Right lobe of liver (tissue), 6 donors: ENCODE results near the gene CCNG2. TPM values are rescaled to one million over a fixed set of nuclear protein-coding genes. Genes with fewer than 3 reads are reported as not detected.

Experiments used
- ATAC-seq, 4 donors: fragments of 200-7000 bp; cut with Tn5 transposase; one replicate each; pipeline ENCODE4 v1.9.1; 2020; ENCODE audit warnings: mild to moderate bottlenecking in 4 of 4, moderate library complexity in 4 of 4
- DNase-seq, 3 donors: peaks; one replicate each; pipeline ENCODE4 v3.0.0-alpha.2; 2020
- H3K27ac ChIP-seq, 3 donors: fragments of 200-600 bp; one replicate each; pipeline ENCODE4 v1.8.0; 2022
- H3K27me3 ChIP-seq, 2 donors: fragments of 200-600 bp; one replicate each; pipeline ENCODE4 v1.8.0; 2022
- H3K36me3 ChIP-seq, 4 donors: fragments of 200-600 bp; sonication (generic) in 1 of 4; one replicate each; pipeline versions ENCODE4 v1.5.1 to v1.8.0; 2017 to 2022; ENCODE audit warnings: control low read depth in 1 of 4
- H3K4me1 ChIP-seq, 4 donors: fragments of 200-600 bp; sonication (generic) in 1 of 4; one replicate each; pipeline versions ENCODE4 v1.5.1 to v1.8.0; 2017 to 2022; ENCODE audit warnings: control low read depth in 1 of 4
- H3K4me3 ChIP-seq, 3 donors: fragments of 200-600 bp; one replicate each; pipeline ENCODE4 v1.8.0; 2022
- H3K9me3 ChIP-seq, 4 donors: fragments of 200-600 bp; sonication (generic) in 1 of 4; one replicate each; pipeline versions ENCODE4 v1.5.1 to v1.8.0; 2017 to 2022; ENCODE audit warnings: control low read depth in 1 of 4
- POLR2A ChIP-seq: fragments of 450-650 bp; IDR thresholded peaks from one replicate; pipeline ENCODE4 v1.6.1; 2017; ENCODE audit warnings: antibody characterized with exemption, mild to moderate bottlenecking
- WGBS: methylation state at CpG from one replicate; pipeline ENCODE4 v1.1.6; 2018; ENCODE audit warnings: low coverage, low lambda C conversion rate; ENCODE audit not compliant: insufficient coverage; ENCODE audit errors: missing lambda C conversion rate; 5-methylcytosine and 5-hydroxymethylcytosine counted together
- intact Hi-C, 2 donors: fragments of 100-400 bp; cut with DNase I; formaldehyde crosslinking; loops; one replicate each; pipeline versions ENCODE4 v1.11.2 to v1.14.1; 2022
- total RNA-seq, 6 experiments: library from RNA; depleted of rRNA in 2 of 6; stranded (reverse); fragments of >200 nt in 2 of 6; fragmentation: NEBNext Ultra II Directional in 3 of 6; extraction: Animal tissue kit (Norgen Biotek cat#: 25700) in 3 of 6; gene quantifications; one replicate each; pipeline versions ENCODE4 v1.1.0 to v1.2.4, GENCODE V29; 2016 to 2023
- TF ChIP-seq, protein P1 (sequence below), 4 donors: fragments of 200-600 bp in 3 of 4; fragments of 450-650 bp in 1 of 4; IDR thresholded peaks; one replicate each; pipeline versions ENCODE4 v1.5.1 to v1.8.0; 2016 to 2022; ENCODE audit warnings: antibody characterized with exemption in 4 of 4, mild to moderate bottlenecking in 2 of 4
- donor health status: DM: no; HTN: yes; CAD: no.
- donor health status: DM: no; HTN: no; CAD: no.
- donor health status: DM: no; HTN: no; CAD: no.
- donor health status: DM: no; HTN: yes; CAD: no.
- donor health status: DM: no; HTN: yes; CAD: no.

The CCNG2 gene
- total RNA-seq, 6 experiments from 2014 or later = 3.3 to 15.6 (median 6.1) TPM

DNA sequence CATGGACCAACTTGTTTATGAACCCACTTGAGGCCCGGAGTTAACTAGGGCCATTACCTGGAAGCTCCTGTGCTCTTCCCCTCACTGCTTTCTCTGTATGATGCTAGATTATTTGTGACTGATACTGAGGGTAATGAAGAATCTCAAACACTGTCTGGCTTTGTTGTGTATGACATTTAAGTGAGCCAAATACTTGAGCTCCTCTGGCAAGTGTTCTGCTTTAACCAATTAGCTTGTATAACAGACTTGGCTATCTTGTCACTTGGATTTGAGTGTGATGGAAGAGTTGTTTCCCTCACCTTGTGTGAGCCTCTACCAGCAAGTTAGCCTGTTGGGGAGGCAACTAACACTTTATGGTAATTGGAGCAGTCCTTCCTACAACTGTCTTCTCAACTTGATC lies 42.7 kb downstream of the CCNG2 start:
- TF ChIP-seq, protein P1, sequence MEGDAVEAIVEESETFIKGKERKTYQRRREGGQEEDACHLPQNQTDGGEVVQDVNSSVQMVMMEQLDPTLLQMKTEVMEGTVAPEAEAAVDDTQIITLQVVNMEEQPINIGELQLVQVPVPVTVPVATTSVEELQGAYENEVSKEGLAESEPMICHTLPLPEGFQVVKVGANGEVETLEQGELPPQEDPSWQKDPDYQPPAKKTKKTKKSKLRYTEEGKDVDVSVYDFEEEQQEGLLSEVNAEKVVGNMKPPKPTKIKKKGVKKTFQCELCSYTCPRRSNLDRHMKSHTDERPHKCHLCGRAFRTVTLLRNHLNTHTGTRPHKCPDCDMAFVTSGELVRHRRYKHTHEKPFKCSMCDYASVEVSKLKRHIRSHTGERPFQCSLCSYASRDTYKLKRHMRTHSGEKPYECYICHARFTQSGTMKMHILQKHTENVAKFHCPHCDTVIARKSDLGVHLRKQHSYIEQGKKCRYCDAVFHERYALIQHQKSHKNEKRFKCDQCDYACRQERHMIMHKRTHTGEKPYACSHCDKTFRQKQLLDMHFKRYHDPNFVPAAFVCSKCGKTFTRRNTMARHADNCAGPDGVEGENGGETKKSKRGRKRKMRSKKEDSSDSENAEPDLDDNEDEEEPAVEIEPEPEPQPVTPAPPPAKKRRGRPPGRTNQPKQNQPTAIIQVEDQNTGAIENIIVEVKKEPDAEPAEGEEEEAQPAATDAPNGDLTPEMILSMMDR (IDR thresholded peaks at IDR 0.05) = no peak
- no peak for TF ChIP-seq POLR2A
- Histone ChIP-seq H3K36me3 (no peaks in the 10 kb centered on the region), H3K27ac (no peak overlapping the region), H3K4me3 (no peak overlapping the region), H3K9me3 (no peaks in the 10 kb centered on the region), H3K27me3 (no peaks in the 10 kb centered on the region), H3K4me1 (no peaks in the 10 kb centered on the region)
- 86% methylated on average over 1 of the region's 1 CpG for WGBS
- intact Hi-C loops = no loop called here
- ATAC-seq = no peak
- no peak for DNase-seq

DNA sequence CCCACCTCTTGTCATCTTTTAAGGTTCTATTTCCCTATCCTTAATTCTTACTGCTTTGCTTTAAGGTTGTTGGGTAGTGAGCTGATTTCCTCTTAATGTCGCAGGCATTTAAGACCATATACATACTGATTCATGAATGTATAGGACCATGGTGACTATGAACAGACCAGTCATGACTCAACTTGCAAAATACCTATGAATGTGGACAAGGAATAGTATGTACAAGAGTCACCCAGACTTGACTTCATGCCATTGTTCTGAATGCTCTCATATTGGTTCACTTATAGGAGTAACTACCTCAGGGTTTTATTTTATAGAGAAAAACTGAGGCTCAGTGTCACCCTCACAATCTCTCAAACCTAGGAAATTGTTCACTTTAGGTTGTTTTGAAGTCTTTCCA lies 44.3 kb downstream of the CCNG2 start:
- Histone ChIP-seq H3K9me3 (no peaks in the 10 kb centered on the region), H3K27ac (no peak overlapping the region), H3K36me3 (no peaks in the 10 kb centered on the region), H3K4me1 (no peaks in the 10 kb centered on the region), H3K27me3 (no peaks in the 10 kb centered on the region), H3K4me3 (no peak overlapping the region)
- 86% methylated on average over 1 of the region's 1 CpG for WGBS
- TF ChIP-seq, protein P1 (IDR thresholded peaks at IDR 0.05) = no peak
- TF ChIP-seq POLR2A = no peak
- ATAC-seq (no peak), DNase-seq (no peak)
- intact Hi-C loops = no loop called here

DNA sequence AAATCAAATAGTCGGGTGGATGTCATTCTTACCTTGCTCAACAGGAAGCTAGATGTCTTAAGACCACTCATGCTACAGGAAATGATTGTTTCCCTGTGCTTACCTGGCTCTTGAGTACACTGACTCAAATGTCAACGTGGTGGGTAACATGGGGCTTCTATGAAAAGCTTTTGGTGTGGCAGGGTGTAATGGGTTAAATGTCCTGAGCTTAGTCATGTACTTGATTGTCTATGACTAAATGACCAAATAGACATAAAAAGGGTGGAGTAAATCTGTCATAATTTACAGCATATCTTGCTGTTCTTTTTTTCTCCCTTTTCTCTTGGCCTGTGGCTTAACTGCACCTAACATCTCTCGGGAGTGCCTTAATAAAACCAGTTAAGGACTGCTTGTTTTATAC lies 44.9 kb downstream of the CCNG2 start:
- Histone ChIP-seq H3K27ac (no peak overlapping the region), H3K4me3 (no peak overlapping the region), H3K9me3 (no peaks in the 10 kb centered on the region), H3K4me1 (no peaks in the 10 kb centered on the region), H3K36me3 (no peaks in the 10 kb centered on the region), H3K27me3 (no peaks in the 10 kb centered on the region)
- intact Hi-C loops = no loop called here
- ATAC-seq (no peak), DNase-seq (no peak)
- 63% methylated on average over 3 of the region's 3 CpGs for WGBS
- TF ChIP-seq POLR2A = no peak
- TF ChIP-seq, protein P1 (IDR thresholded peaks at IDR 0.05) = no peak

DNA sequence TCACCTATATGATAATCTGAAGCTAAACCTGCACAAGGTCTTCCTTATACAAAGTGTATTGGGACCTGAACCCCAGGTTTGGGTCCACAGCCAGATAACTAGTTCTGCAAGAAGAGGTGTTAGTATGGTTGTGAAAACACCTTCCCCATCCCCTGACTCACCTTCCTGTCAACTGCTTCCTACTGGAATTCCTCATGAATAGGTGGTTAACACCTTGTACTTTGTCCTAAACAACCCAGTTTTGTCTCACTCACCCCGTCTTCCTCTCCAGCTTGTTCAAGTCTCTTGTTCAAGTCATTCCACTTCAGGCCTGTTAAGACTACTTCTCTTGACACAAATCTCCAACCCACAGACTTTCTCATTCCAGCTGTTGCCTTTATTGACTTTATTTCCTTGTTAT lies 45.5 kb downstream of the CCNG2 start:
- no peaks in the 10 kb centered on the region for H3K4me1 ChIP-seq
- no peak overlapping the region for H3K27ac ChIP-seq
- no peak for ATAC-seq
- 92% methylated on average over 1 of the region's 1 CpG for WGBS
- no peaks in the 10 kb centered on the region for H3K9me3 ChIP-seq
- intact Hi-C loops = no loop called here
- DNase-seq = no peak
- H3K36me3 ChIP-seq = no peaks in the 10 kb centered on the region
- no peak for TF ChIP-seq POLR2A
- TF ChIP-seq, protein P1 (IDR thresholded peaks at IDR 0.05) = no peak
- H3K27me3 ChIP-seq = no peaks in the 10 kb centered on the region
- H3K4me3 ChIP-seq = no peak overlapping the region
